Stimulated activated naive CD8-positive, alpha-beta T cell treated with anti-CD3 and anti-CD28 coated beads, Interleukin-15, Interleukin-2, amounts not matched to agents 100 ng/mL and 50 ng/mL, for 24 hours (primary cell): Measurements from ENCODE around the gene OPN1MW3.

Experiments used
- H3K27ac Mint-ChIP-seq: one replicate; pipeline ENCODE4 v1.8.0; 2021; ENCODE audit warnings: mild to moderate bottlenecking, mixed read lengths
- H3K27me3 Mint-ChIP-seq: one replicate; pipeline ENCODE4 v1.8.0; 2021; ENCODE audit warnings: mixed read lengths
- H3K36me3 Mint-ChIP-seq: one replicate; pipeline ENCODE4 v1.8.0; 2021; ENCODE audit warnings: low read depth, mixed read lengths
- H3K4me1 Mint-ChIP-seq: one replicate; pipeline ENCODE4 v1.8.0; 2021; ENCODE audit warnings: low read depth, mixed read lengths
- H3K4me3 Mint-ChIP-seq: one replicate; pipeline ENCODE4 v1.8.0; 2021; ENCODE audit warnings: mild to moderate bottlenecking, mixed read lengths
- H3K9me3 Mint-ChIP-seq: one replicate; pipeline ENCODE4 v1.8.0; 2021; ENCODE audit warnings: mixed read lengths

OPN1MW3 gene

DNA sequence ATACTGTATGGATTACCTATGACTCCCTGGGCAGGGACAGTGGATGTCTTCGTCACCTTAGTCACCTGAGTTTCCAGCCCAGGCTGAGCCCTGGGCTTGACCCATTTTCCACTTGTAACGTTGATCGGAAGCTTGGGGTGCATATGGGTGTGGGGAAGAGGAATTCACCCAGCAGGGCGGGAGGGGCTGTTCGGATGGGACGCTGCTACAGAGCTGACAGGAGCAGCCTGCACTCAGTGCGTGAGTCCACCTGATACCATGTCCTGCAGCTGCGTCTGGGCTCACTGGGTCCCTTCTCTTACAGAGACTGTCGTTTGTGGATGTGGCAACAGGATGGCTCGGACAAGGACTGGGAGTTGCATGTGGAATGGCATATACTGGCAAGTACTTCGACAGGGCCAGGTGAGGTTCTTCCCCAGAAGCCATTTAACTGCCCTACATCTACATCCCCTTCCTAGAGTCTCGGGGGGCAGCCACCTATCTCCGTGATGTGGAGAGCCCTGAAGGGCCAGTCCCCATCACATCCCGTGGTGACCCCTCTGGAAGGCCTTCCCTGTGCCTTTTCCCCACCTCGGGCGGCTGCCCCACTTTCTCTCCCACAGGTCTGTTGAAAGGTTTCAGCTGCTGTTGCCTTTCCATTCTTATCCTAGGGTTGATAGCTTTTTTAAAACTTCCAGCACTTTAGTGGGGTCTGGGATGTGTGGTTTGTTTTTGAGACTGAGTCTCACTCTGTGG lies 51.8 kb downstream of the OPN1MW3 start:
- no peaks in the 10 kb centered on the region for H3K27me3 Mint-ChIP-seq
- peaks cover 59% of the 10 kb centered on the region for H3K4me1 Mint-ChIP-seq
- no peak overlapping the region for H3K27ac Mint-ChIP-seq
- H3K4me3 Mint-ChIP-seq: no peak overlapping the region
- no peaks in the 10 kb centered on the region for H3K36me3 Mint-ChIP-seq
- H3K9me3 Mint-ChIP-seq: no peaks in the 10 kb centered on the region

- Mint-ChIP-seq H3K36me3 (no peaks in the 10 kb centered on the region), H3K9me3 (no peaks in the 10 kb centered on the region), H3K27me3 (no peaks in the 10 kb centered on the region), H3K4me1 (peaks cover 63% of the 10 kb centered on the region), H3K4me3 (no peak overlapping the region), H3K27ac (no peak overlapping the region)
Observed at GRCh38 chrX:154310616-154311536, 53.5 kb downstream of the OPN1MW3 start.

- Mint-ChIP-seq H3K27me3 (no peaks in the 10 kb centered on the region), H3K27ac (no peak overlapping the region), H3K4me3 (no peak overlapping the region)
Observed at GRCh38 chrX:154312116-154312515, 54.7 kb downstream of the OPN1MW3 start.

DNA sequence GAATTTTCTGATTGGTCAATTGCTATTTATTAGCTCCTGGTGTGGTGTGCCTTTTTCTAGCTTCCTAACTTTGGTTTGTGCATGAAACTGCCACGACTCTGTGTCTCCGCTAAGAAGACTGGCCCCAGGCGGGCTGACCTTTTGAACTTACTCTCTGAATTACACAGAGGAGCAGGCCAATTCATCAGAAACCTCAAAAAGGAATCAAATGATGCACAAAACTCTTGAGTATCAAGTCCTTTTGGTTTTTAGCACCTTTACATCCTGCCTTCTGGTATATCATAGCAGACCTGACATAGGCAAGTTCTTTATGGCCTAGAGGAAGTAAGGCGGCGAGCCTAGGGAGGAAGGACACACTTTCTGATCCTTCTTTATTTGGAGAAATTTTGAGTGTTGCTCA lies 55.8 kb downstream of the OPN1MW3 start:
- no peaks in the 10 kb centered on the region for H3K27me3 Mint-ChIP-seq
- H3K27ac Mint-ChIP-seq: peak overlapping the region; percentile 95
- H3K4me3 Mint-ChIP-seq: peak overlapping the region; percentile 77
- H3K9me3 Mint-ChIP-seq: no peaks in the 10 kb centered on the region
- H3K36me3 Mint-ChIP-seq: no peaks in the 10 kb centered on the region
- peaks cover 67% of the 10 kb centered on the region for H3K4me1 Mint-ChIP-seq

More at GRCh38 chrX:154312116-154312515, 54.7 kb downstream of the OPN1MW3 start:
- Mint-ChIP-seq H3K9me3 (no peaks in the 10 kb centered on the region), H3K4me1 (peaks cover 68% of the 10 kb centered on the region), H3K36me3 (no peaks in the 10 kb centered on the region)

DNA sequence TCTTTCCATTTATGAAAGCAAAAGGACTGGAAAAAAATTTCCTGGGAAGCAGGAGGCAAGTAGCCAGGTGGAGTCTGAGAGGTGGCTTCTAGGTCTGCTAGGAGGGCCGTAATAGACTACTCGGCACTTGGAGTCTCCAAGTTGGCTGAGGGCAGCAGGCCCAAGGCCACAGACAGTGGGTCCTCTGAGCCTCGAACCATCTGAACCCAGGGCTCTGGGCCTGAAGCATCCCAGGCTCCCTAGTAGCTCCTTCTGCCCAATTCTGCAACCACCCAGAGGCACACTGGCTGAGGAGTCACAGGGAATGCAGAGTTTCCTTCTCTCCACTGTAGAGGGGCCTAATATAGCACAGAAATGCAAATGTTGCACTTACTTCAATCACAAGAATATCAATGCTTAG lies 58.0 kb downstream of the OPN1MW3 start:
- H3K27me3 Mint-ChIP-seq: no peaks in the 10 kb centered on the region
- no peaks in the 10 kb centered on the region for H3K36me3 Mint-ChIP-seq
- no peak overlapping the region for H3K27ac Mint-ChIP-seq
- H3K9me3 Mint-ChIP-seq: no peaks in the 10 kb centered on the region
- H3K4me1 Mint-ChIP-seq: peaks cover 66% of the 10 kb centered on the region
- H3K4me3 Mint-ChIP-seq: no peak overlapping the region

- no peak overlapping the region for H3K4me3 Mint-ChIP-seq
- no peaks in the 10 kb centered on the region for H3K9me3 Mint-ChIP-seq
- no peaks in the 10 kb centered on the region for H3K27me3 Mint-ChIP-seq
- no peaks in the 10 kb centered on the region for H3K36me3 Mint-ChIP-seq
- H3K27ac Mint-ChIP-seq: no peak overlapping the region
- H3K4me1 Mint-ChIP-seq: peaks cover 60% of the 10 kb centered on the region
Observed at GRCh38 chrX:154317391-154317995, 60.1 kb downstream of the OPN1MW3 start.

GRCh38 chrX:154320406-154320805 lies 63.0 kb downstream of the OPN1MW3 start:
- peaks cover 33% of the 10 kb centered on the region for H3K4me1 Mint-ChIP-seq
- no peak overlapping the region for H3K4me3 Mint-ChIP-seq
- no peak overlapping the region for H3K27ac Mint-ChIP-seq

More at GRCh38 chrX:154320406-154320805, 63.0 kb downstream of the OPN1MW3 start:
- no peaks in the 10 kb centered on the region for H3K9me3 Mint-ChIP-seq
- no peaks in the 10 kb centered on the region for H3K27me3 Mint-ChIP-seq
- no peaks in the 10 kb centered on the region for H3K36me3 Mint-ChIP-seq
